H1 (cell line): Measurements from ENCODE around the gene DIPK1C.

Experiments used
- CTCF ChIP-seq, 3 experiments: IDR thresholded peaks; 1 replicate in 2 of 3; 2 replicates in 1 of 3; pipeline versions ENCODE4 v1.5.1 to v1.6.1; 2011; ENCODE audit warnings: low read length in 3 of 3, mild to moderate bottlenecking in 3 of 3, inconsistent platforms in 2 of 3, low read depth in 1 of 3, moderate library complexity in 1 of 3; ENCODE audit not compliant: insufficient read depth in 1 of 3; ENCODE audit errors: control extremely low read depth in 1 of 3
- EZH2 ChIP-seq: fragments of 200-600 bp; sonication (generic); IDR thresholded peaks from 2 replicates; pipeline ENCODE4 v1.7.1; 2012; ENCODE audit warnings: low read depth, mild to moderate bottlenecking, moderate library complexity, low read length, inconsistent platforms; ENCODE audit not compliant: severe bottlenecking
- NRF1 ChIP-seq: IDR thresholded peaks from 2 replicates; pipeline ENCODE4 v1.6.1; 2011; ENCODE audit warnings: mild to moderate bottlenecking, low read depth, low read length, improper control_type of control experiment
- PHF8 ChIP-seq: fragments of 200-600 bp; sonication (generic); conservative IDR thresholded peaks from 2 replicates; pipeline ENCODE4 v1.7.1; 2012; ENCODE audit warnings: low read depth, mild to moderate bottlenecking, inconsistent platforms, low read length, moderate library complexity
- POLR2A ChIP-seq, 2 experiments: IDR thresholded peaks; 1 replicate in 1 of 2; 2 replicates in 1 of 2; pipeline ENCODE4 v1.6.1; 2011; ENCODE audit warnings: low read depth in 2 of 2, low read length in 2 of 2, mild to moderate bottlenecking in 2 of 2; ENCODE audit errors: control extremely low read depth in 1 of 2
- RAD21 ChIP-seq, 2 experiments: IDR thresholded peaks in 1 of 2; conservative IDR thresholded peaks in 1 of 2; 2 replicates each; pipeline ENCODE4 v1.6.1; 2011; ENCODE audit warnings: low read depth in 2 of 2, low read length in 2 of 2, improper control_type of control experiment in 1 of 2, inconsistent platforms in 1 of 2, mild to moderate bottlenecking in 1 of 2, moderate library complexity in 1 of 2

GRCh38 chr18:74388227-74388626 lies 68.9 kb downstream of the DIPK1C start:
- TF ChIP-seq PHF8 (no peak), EZH2 (no peak), POLR2A (IDR thresholded peaks at IDR 0.05; ENCODE audit: control extremely low read depth in 1 of 2, low read depth in 2 of 2, low read length in 2 of 2) (no peak), RAD21 (IDR thresholded peaks at IDR 0.05 in 1 of 2, conservative IDR thresholded peaks at IDR 0.05 in 1 of 2; ENCODE audit: low read depth in 2 of 2, low read length in 2 of 2) (no peak), CTCF (IDR thresholded peaks at IDR 0.05; ENCODE audit: control extremely low read depth in 1 of 3, insufficient read depth in 1 of 3, low read depth in 1 of 3, low read length in 3 of 3) (no peak), NRF1 (no peak)
